HuH-7 (cell line): ENCODE results near the gene ABCD3.
"Not testable (repeated sequence)": the region's sequence is repeated elsewhere in the genome, so short reads cannot be mapped to it uniquely, and the experiment has no call there.

ENCODE experiments used
- DNase-seq: peaks from one replicate; pipeline ENCODE4 v3.0.0; 2011; ENCODE audit warnings: low spot score

The ABCD3 gene

DNA sequence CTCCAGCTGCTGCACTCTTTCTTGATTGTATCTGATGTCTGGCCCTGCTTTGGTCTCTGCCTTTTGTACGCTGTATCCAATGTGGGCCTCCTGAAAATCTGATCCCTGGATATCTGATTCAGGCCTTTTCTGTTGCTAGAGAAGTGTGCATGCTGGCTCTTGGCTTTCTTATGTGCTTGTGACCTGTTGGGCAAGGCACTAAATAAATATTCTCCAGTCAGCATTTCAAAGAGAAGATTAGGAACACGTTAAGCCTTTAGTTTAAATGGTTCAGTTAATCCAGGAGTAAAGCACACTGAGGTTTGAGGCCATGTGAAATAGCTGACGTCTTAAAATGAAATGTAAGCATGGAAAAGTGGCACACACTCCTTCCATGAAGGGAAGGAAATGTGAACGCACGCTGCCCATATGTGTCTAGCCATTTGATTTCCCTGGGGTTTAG lies 132.6 kb downstream of the ABCD3 start:
- DNase-seq, result no peak

DNA sequence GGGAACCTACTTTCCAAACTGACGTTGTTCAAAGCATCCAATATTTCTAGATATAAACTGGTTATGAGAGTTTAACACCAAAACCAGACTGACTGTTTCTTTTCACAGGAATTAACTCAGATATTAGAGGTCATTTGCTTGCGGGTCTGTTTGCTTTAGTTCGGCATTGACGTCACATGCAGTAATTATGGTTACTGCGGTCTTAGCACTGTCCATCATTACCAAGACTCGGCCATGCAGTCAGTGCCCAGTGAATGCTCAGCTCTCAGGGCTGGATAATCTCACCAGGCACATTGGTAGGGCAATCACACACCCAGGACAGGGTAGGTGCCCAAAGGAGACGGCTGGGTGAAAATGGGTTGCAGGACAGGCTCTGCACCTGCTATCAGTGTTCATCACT lies 133.3 kb downstream of the ABCD3 start:
- no peak for DNase-seq

GRCh38 chr1:94552071-94552586 lies 133.9 kb downstream of the ABCD3 start:
- no peak for DNase-seq

GRCh38 chr1:94553323-94553730 lies 135.1 kb downstream of the ABCD3 start:
- DNase-seq, result no peak

- no peak for DNase-seq
Measured at GRCh38 chr1:94553931-94554330, 135.7 kb downstream of the ABCD3 start.

DNA sequence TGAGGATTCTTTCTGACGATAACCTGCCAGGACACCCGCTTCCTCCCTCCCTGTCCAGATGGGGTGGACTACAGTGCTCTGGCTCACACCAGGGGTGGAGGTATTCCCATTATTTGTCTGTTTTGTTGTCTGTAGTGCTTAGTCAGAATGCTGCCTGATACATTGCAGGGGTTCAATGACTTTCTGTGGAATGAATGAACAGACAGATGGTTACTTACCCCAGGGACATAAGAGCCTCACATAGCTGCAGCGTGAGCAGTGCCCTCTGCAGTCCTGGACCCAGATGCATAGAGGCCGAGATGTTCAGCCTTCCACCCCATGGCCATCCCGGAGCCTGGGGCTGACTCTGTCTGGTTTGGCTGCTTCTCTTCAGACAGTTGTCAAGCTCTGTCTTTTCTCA lies 136.4 kb downstream of the ABCD3 start:
- no peak for DNase-seq

- DNase-seq, result no peak
Measured at GRCh38 chr1:94555091-94555490, 136.9 kb downstream of the ABCD3 start.

GRCh38 chr1:94559921-94560320 lies 141.7 kb downstream of the ABCD3 start:
- no peak for DNase-seq

DNA sequence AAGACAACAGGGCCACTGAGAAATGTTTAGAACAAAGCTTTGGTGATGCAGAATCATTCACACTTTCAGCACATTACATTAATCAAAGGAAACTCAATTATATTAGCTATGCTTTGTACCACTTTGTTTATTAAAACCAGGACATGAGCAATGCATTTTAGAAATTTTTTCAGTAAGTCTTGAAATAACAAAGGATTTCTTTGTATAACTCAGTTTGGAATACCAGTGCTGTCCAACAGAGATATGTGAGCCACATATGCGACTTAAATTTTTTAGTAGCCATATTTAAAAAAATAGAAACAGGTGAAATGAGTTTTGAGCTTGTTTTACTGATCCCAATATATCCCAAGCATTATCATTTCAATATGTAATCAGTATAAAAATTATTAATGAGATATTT lies 142.1 kb downstream of the ABCD3 start:
- no peak for DNase-seq

- DNase-seq, result no peak
Measured at GRCh38 chr1:94562519-94563260, 144.5 kb downstream of the ABCD3 start.

- DNase-seq, result no peak
Measured at GRCh38 chr1:94565901-94566300, 147.7 kb downstream of the ABCD3 start.

- DNase-seq, result not testable (repeated sequence)
Measured at GRCh38 chr1:94566436-94566835, 148.2 kb downstream of the ABCD3 start.

DNA sequence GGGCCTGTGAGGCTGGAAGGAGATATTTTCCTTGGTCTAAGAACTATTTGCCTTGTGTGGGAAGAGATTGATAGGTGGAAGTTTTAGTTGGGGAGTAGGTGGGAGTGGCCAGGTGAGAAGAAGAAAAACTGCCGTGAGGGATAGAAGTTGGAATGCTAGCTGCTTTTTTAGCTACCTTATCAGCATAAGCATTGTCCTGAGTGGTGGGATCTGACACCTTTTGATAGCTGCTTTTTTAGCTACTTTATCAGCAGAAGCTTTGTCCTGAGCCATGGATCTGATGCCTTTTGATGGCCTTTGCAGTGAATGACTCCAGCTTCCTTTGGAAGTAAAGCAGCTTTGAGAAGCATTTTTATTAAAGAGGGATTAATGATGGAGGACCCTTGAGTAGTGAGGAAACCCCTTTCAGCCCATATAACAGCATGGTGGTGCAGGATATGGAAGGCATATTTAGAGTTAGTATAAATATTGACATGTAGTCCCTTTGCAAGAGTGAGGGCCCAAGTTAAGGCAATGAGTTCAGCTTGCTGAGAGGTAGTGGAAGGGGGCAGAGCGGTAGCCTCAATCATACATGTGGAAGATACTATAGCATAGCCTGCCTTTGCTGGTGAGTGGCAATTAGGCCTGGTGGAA lies 149.9 kb downstream of the ABCD3 start:
- not testable (repeated sequence) for DNase-seq
